Epithelial cell of esophagus (primary cell): ENCODE results near the gene CAMKMT.

ENCODE experiments used
- DNase-seq: peaks from one replicate; pipeline ENCODE4 v3.0.0; 2010; ENCODE audit warnings: low read depth
- H3K4me3 ChIP-seq: 2 replicates; pipeline ENCODE4 v1.5.1; 2011; ENCODE audit warnings: mild to moderate bottlenecking, low read length, control low read depth
- CTCF ChIP-seq: IDR thresholded peaks from 2 replicates; pipeline ENCODE4 v1.5.1; 2011; ENCODE audit warnings: low read depth, mild to moderate bottlenecking, low read length, control low read depth, inconsistent platforms; ENCODE audit not compliant: insufficient read depth; ENCODE audit errors: missing control alignments

CAMKMT gene

GRCh38 chr2:44462934-44463849 is 101.4 kb downstream of the CAMKMT start:
- TF ChIP-seq CTCF = no peak
- no peak for DNase-seq
- no peak overlapping the region for H3K4me3 ChIP-seq

GRCh38 chr2:44464437-44464836 is 102.7 kb downstream of the CAMKMT start:
- DNase-seq = no peak
- no peak overlapping the region for H3K4me3 ChIP-seq
- TF ChIP-seq CTCF = no peak

- no peak for DNase-seq
- TF ChIP-seq CTCF = no peak
- no peak overlapping the region for H3K4me3 ChIP-seq
Observed at GRCh38 chr2:44470151-44470550, 108.4 kb downstream of the CAMKMT start.

- TF ChIP-seq CTCF = no peak
- H3K4me3 ChIP-seq = no peak overlapping the region
- no peak for DNase-seq
Observed at GRCh38 chr2:44477657-44478414, 116.1 kb downstream of the CAMKMT start.

- TF ChIP-seq CTCF = peak; percentile 100
- no peak overlapping the region for H3K4me3 ChIP-seq
- peak; percentile 84 for DNase-seq
Observed at GRCh38 chr2:44479127-44479887, 117.6 kb downstream of the CAMKMT start.

GRCh38 chr2:44480068-44480467 is 118.3 kb downstream of the CAMKMT start:
- H3K4me3 ChIP-seq = no peak overlapping the region
- TF ChIP-seq CTCF = no peak
- DNase-seq = no peak
